ENCODE data around the gene NPY4R2. TPM values are rescaled to one million over a fixed set of nuclear protein-coding genes. Genes with fewer than 3 reads are reported as not detected.
"Not testable (repeated sequence)": the region's sequence is repeated elsewhere in the genome, so short reads cannot be mapped to it uniquely, and the experiment has no call there.

The NPY4R2 gene
- polyA plus RNA-seq, 1 donor from 2014 or later, result not detected

GRCh38 chr10:47937634-47938033, 19.2 kb downstream of the NPY4R2 start:
- H3K27me3 ChIP-seq (ENCODE audit: insufficient read depth, low read depth, low read length); H3K9ac ChIP-seq (ENCODE audit: low read length); H3K27ac ChIP-seq (ENCODE audit: low read length); H3F3A ChIP-seq (ENCODE audit: insufficient read depth, low read length, poor library complexity, severe bottlenecking); H3K36me3 ChIP-seq (ENCODE audit: insufficient read depth, low read length); H3K79me2 ChIP-seq (replicated peaks; ENCODE audit: insufficient read depth, low read length); H2AFZ ChIP-seq (ENCODE audit: low read depth, low read length); H3K4me2 ChIP-seq (ENCODE audit: low read length); H3K9me2 ChIP-seq (ENCODE audit: insufficient read depth, low read length); H3K4me3 ChIP-seq (ENCODE audit: low read length); H4K20me1 ChIP-seq (ENCODE audit: insufficient read depth); H3K9me3 ChIP-seq (ENCODE audit: low read length): not testable (repeated sequence)

DNA sequence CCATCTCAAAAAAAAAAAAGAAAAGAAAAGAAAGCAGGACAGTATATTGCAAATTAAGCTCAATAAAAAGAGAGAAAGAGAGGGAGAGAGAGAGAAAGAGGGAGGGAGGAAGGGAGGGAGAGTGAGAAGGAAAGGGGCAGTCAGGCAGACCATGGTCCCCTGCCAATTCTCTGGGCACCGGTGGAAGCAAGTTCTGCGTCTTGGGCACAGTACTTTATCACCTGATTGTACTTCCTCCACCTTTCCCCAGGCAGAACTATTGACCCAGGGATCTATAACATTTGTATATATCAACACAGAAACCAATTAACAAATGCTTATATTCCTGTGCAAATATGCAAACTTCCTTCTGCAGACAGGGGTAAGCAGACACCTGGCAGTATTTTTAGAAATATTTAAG, 22.4 kb downstream of the NPY4R2 start:
- not testable (repeated sequence) for H3K27ac ChIP-seq (ENCODE audit: low read length)

DNA sequence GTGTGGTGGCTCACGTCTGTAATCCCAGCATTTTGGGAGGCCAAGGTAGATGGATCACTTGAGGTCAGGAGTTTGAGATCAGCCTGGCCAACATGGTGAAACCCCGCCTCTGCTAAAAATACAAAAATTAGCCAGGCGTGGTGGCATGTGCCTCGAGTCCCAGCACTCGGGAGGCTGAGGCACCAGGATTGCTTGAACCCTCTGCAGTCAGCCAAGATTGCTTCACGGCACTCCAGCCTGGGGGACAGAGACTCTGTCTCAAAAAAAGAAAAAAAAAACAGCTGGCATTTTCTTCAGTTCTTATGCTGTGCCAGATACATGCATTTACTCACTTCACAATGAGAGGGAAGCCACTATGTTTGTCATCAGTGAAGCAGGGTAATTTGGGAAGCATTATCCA, 22.9 kb downstream of the NPY4R2 start:
- H3K9me3 ChIP-seq (ENCODE audit: low read length); H3K79me2 ChIP-seq (replicated peaks; ENCODE audit: insufficient read depth, low read length); H3K4me3 ChIP-seq (ENCODE audit: low read length); H2AFZ ChIP-seq (ENCODE audit: low read depth, low read length); H3K9ac ChIP-seq (ENCODE audit: low read length); H3K9me2 ChIP-seq (ENCODE audit: insufficient read depth, low read length); H3F3A ChIP-seq (ENCODE audit: insufficient read depth, low read length, poor library complexity, severe bottlenecking); H3K27me3 ChIP-seq (ENCODE audit: insufficient read depth, low read depth, low read length); H3K4me2 ChIP-seq (ENCODE audit: low read length); H3K36me3 ChIP-seq (ENCODE audit: insufficient read depth, low read length); H4K20me1 ChIP-seq (ENCODE audit: insufficient read depth); H3K27ac ChIP-seq (ENCODE audit: low read length): not testable (repeated sequence)

More for the DNA sequence above, 22.4 kb downstream of the NPY4R2 start:
- not testable (repeated sequence) for H3K9ac ChIP-seq (ENCODE audit: low read length); H3K27me3 ChIP-seq (ENCODE audit: insufficient read depth, low read depth, low read length); H3K79me2 ChIP-seq (replicated peaks; ENCODE audit: insufficient read depth, low read length); H3K9me2 ChIP-seq (ENCODE audit: insufficient read depth, low read length); H2AFZ ChIP-seq (ENCODE audit: low read depth, low read length); H3K4me3 ChIP-seq (ENCODE audit: low read length); H3F3A ChIP-seq (ENCODE audit: insufficient read depth, low read length, poor library complexity, severe bottlenecking); H3K4me2 ChIP-seq (ENCODE audit: low read length); H3K36me3 ChIP-seq (ENCODE audit: insufficient read depth, low read length); H3K9me3 ChIP-seq (ENCODE audit: low read length); H4K20me1 ChIP-seq (ENCODE audit: insufficient read depth)

DNA sequence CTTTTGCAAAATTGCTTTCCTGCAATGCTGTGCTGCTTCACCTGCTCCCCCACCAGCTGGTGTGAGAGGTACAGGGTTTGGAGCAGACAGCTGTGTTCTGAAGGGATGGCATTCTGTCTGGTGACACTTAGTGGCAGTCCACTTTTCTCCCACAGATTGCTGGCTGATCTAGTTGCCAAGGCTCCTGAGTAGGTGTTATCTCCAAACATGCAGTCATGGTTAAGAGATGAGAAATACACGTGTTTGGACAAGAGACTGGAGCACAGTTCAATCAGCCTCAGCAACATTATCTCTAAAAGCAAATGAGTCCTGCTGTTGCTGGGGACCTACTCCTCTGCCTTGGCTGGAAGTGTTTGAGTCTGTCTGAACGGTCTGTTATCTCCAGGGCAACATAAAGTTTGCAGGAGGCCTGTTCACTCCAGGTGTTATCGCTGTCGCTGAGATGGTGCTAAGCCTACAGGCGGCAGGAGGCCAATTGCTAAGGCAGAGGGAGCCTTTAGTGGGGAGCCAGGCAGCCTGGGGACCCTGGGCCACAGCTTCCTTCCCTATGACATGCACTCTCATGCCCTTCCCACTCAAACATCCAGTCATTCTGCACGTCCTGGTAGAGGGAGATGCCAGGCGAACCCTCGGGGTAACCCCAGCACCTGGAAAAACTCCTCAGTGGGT, 24.0 kb downstream of the NPY4R2 start:
- H3K9ac ChIP-seq (ENCODE audit: low read length); H3K27me3 ChIP-seq (ENCODE audit: insufficient read depth, low read depth, low read length); H3K4me3 ChIP-seq (ENCODE audit: low read length); H3K9me2 ChIP-seq (ENCODE audit: insufficient read depth, low read length); H2AFZ ChIP-seq (ENCODE audit: low read depth, low read length); H4K20me1 ChIP-seq (ENCODE audit: insufficient read depth); H3F3A ChIP-seq (ENCODE audit: insufficient read depth, low read length, poor library complexity, severe bottlenecking); H3K4me2 ChIP-seq (ENCODE audit: low read length); H3K9me3 ChIP-seq (ENCODE audit: low read length); H3K27ac ChIP-seq (ENCODE audit: low read length); H3K36me3 ChIP-seq (ENCODE audit: insufficient read depth, low read length); H3K79me2 ChIP-seq (replicated peaks; ENCODE audit: insufficient read depth, low read length): not testable (repeated sequence)
- peak; percentile 14 for TF ChIP-seq POLR2AphosphoS5 (IDR thresholded peaks at IDR 0.05)

DNA sequence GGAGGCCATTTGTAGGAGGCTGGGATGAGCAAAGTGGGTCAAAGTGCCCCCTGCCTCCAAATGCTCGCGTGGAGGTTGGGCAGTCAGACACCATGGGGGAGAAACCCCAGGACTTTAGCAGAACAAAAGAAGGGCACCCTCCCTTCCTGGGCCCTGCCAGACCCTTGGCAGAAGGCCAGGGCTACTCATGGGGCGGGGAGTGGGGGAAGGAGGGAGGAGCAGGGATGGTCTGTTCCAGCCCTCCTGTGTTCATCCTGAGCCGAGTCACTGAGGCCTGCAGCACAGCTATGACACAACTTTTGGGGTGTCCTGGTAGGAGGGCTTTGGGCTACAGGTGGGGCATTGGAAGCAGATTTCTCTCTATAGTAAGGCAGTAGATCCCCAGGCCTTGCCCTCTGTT, 24.9 kb downstream of the NPY4R2 start:
- H2AFZ ChIP-seq (ENCODE audit: low read depth, low read length); H3K4me3 ChIP-seq (ENCODE audit: low read length); H3K36me3 ChIP-seq (ENCODE audit: insufficient read depth, low read length); H3K9me3 ChIP-seq (ENCODE audit: low read length); H3K9me2 ChIP-seq (ENCODE audit: insufficient read depth, low read length); H3K27ac ChIP-seq (ENCODE audit: low read length); H3K79me2 ChIP-seq (replicated peaks; ENCODE audit: insufficient read depth, low read length); H3F3A ChIP-seq (ENCODE audit: insufficient read depth, low read length, poor library complexity, severe bottlenecking); H3K4me2 ChIP-seq (ENCODE audit: low read length); H3K9ac ChIP-seq (ENCODE audit: low read length); H3K27me3 ChIP-seq (ENCODE audit: insufficient read depth, low read depth, low read length); H4K20me1 ChIP-seq (ENCODE audit: insufficient read depth): not testable (repeated sequence)

- not testable (repeated sequence) for H3K9me2 ChIP-seq (ENCODE audit: insufficient read depth, low read length); H3K4me2 ChIP-seq (ENCODE audit: low read length); H3F3A ChIP-seq (ENCODE audit: insufficient read depth, low read length, poor library complexity, severe bottlenecking); H3K79me2 ChIP-seq (replicated peaks; ENCODE audit: insufficient read depth, low read length); H3K9me3 ChIP-seq (ENCODE audit: low read length); H3K27ac ChIP-seq (ENCODE audit: low read length); H4K20me1 ChIP-seq (ENCODE audit: insufficient read depth); H3K4me3 ChIP-seq (ENCODE audit: low read length); H3K9ac ChIP-seq (ENCODE audit: low read length); H2AFZ ChIP-seq (ENCODE audit: low read depth, low read length); H3K36me3 ChIP-seq (ENCODE audit: insufficient read depth, low read length); H3K27me3 ChIP-seq (ENCODE audit: insufficient read depth, low read depth, low read length)
Observed at GRCh38 chr10:47947424-47947823, 29.0 kb downstream of the NPY4R2 start.

- H3K9me2 ChIP-seq (ENCODE audit: insufficient read depth, low read length); H3K27me3 ChIP-seq (ENCODE audit: insufficient read depth, low read depth, low read length); H4K20me1 ChIP-seq (ENCODE audit: insufficient read depth); H3K4me2 ChIP-seq (ENCODE audit: low read length); H3K27ac ChIP-seq (ENCODE audit: low read length); H3K9ac ChIP-seq (ENCODE audit: low read length); H2AFZ ChIP-seq (ENCODE audit: low read depth, low read length); H3K79me2 ChIP-seq (replicated peaks; ENCODE audit: insufficient read depth, low read length); H3K36me3 ChIP-seq (ENCODE audit: insufficient read depth, low read length); H3K4me3 ChIP-seq (ENCODE audit: low read length); H3F3A ChIP-seq (ENCODE audit: insufficient read depth, low read length, poor library complexity, severe bottlenecking); H3K9me3 ChIP-seq (ENCODE audit: low read length): not testable (repeated sequence)
Observed at GRCh38 chr10:47957158-47957557, 38.7 kb downstream of the NPY4R2 start.

DNA sequence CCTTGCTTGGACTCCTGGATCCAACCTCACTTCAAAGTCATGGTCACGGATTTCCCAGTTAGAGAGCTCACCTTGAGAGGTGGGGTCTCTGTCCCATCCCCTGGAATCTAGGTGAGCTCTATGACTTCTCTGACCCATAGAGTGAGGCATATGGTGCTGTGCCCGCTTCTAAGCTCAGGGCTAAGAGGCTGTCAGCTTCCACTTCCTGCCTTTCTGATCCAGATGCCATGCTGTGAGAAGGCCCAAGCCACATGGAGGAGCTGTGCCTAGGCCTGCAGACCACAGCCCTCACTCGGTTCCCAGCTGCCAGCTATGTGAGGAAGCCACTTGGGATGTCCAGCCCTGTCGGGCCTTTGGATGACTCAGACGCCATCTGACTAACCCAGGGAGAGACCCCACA, 41.2 kb downstream of the NPY4R2 start:
- H3K36me3 ChIP-seq (ENCODE audit: insufficient read depth, low read length); H3K27me3 ChIP-seq (ENCODE audit: insufficient read depth, low read depth, low read length); H2AFZ ChIP-seq (ENCODE audit: low read depth, low read length); H3K9ac ChIP-seq (ENCODE audit: low read length); H4K20me1 ChIP-seq (ENCODE audit: insufficient read depth); H3F3A ChIP-seq (ENCODE audit: insufficient read depth, low read length, poor library complexity, severe bottlenecking); H3K4me3 ChIP-seq (ENCODE audit: low read length); H3K27ac ChIP-seq (ENCODE audit: low read length); H3K9me3 ChIP-seq (ENCODE audit: low read length); H3K4me2 ChIP-seq (ENCODE audit: low read length); H3K79me2 ChIP-seq (replicated peaks; ENCODE audit: insufficient read depth, low read length); H3K9me2 ChIP-seq (ENCODE audit: insufficient read depth, low read length): not testable (repeated sequence)
